Measurements from ENCODE around the gene FAM83G. TPM values are rescaled to one million over a fixed set of nuclear protein-coding genes. Genes with fewer than 3 reads are reported as not detected.

Gene FAM83G
- total RNA-seq, 6 experiments from 2014 or later: 10.1 to 41.7 (median 21.5) TPM

DNA sequence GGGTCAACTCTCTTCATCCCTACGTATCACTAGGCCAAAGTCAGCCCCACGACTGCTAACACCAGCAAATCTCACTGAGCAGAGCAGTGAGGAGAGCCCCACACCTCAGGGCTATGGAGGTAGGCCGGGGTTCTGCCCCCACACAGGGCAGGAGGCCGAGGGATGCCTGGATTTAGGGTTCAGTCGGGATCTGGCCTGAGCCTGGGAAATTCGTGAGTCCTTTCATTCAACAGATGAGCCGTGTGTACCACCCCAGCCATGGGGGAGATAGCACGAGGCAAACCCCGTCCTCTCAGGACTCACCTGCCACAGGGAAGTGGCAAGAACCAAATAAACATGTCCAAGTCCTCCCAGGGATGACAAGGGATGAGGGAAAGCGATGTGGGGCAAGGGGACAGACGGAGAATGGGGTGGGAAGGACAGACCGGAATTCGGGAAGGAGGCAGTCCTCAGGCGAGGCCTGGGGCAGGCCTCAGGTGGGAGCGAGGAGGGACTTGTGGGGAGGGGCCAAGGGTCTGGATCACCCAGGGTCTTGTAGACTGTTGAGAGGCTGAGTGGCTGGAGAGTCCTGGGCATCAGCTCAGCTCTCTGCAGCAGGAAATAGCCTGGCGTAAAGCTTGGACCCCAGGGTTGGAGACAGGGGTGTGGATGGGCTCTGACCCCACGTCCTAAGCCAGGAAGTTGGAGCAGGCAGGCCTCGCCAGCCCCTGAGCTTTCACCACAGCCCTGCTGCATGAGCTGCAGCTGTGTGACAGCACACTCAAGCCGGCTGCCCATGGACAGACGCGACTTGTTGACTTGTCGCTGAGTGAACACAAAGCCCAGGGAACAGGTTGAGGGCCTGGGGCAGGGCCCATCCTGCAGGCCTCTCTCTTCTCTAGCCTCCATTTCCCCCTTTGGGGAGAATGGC is 7.9 kb upstream of the FAM83G start:
- Histone ChIP-seq H3K36me3 (no peaks in the 10 kb centered on the region), H3K27me3 (no peaks in the 10 kb centered on the region), H3K9me3 (no peaks in the 10 kb centered on the region), H3K4me3 (no peak overlapping the region), H3K4me1 (no peaks in the 10 kb centered on the region), H3K27ac (no peak overlapping the region)
- DNase-seq: peak in 1 of 3 donors; percentile 40
- 86% methylated on average over 9 of the region's 22 CpGs for WGBS (ENCODE audit: insufficient coverage, low coverage, low lambda C conversion rate, missing lambda C conversion rate)
- intact Hi-C loops (cut with DNase I): no loop called here
- ATAC-seq: no peak
- TF ChIP-seq, protein P1, sequence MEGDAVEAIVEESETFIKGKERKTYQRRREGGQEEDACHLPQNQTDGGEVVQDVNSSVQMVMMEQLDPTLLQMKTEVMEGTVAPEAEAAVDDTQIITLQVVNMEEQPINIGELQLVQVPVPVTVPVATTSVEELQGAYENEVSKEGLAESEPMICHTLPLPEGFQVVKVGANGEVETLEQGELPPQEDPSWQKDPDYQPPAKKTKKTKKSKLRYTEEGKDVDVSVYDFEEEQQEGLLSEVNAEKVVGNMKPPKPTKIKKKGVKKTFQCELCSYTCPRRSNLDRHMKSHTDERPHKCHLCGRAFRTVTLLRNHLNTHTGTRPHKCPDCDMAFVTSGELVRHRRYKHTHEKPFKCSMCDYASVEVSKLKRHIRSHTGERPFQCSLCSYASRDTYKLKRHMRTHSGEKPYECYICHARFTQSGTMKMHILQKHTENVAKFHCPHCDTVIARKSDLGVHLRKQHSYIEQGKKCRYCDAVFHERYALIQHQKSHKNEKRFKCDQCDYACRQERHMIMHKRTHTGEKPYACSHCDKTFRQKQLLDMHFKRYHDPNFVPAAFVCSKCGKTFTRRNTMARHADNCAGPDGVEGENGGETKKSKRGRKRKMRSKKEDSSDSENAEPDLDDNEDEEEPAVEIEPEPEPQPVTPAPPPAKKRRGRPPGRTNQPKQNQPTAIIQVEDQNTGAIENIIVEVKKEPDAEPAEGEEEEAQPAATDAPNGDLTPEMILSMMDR (IDR thresholded peaks at IDR 0.05): no peak
- no peak for TF ChIP-seq POLR2A (IDR thresholded peaks at IDR 0.05)

DNA sequence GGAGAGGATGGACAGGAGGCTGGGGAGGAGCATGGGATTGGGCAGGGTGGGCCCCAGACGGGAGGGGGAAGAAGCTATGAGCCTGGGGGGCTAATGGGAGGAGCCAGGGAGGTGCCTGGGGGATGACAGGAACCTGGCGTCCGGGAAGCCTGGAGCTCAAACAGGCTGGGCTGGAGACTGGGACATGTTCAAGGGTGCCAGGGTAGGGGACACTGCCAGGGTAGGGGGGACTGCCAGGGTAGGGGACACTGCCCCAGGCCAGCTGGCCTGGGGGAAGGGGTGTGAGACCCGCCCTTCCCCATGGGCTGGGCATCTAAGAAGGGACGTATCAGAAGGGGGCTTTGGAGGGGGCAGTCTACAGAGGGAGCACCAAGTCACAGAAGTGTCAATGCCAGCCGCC is 7.0 kb upstream of the FAM83G start:
- intact Hi-C loops (cut with DNase I): no loop called here
- no peak for DNase-seq

DNA sequence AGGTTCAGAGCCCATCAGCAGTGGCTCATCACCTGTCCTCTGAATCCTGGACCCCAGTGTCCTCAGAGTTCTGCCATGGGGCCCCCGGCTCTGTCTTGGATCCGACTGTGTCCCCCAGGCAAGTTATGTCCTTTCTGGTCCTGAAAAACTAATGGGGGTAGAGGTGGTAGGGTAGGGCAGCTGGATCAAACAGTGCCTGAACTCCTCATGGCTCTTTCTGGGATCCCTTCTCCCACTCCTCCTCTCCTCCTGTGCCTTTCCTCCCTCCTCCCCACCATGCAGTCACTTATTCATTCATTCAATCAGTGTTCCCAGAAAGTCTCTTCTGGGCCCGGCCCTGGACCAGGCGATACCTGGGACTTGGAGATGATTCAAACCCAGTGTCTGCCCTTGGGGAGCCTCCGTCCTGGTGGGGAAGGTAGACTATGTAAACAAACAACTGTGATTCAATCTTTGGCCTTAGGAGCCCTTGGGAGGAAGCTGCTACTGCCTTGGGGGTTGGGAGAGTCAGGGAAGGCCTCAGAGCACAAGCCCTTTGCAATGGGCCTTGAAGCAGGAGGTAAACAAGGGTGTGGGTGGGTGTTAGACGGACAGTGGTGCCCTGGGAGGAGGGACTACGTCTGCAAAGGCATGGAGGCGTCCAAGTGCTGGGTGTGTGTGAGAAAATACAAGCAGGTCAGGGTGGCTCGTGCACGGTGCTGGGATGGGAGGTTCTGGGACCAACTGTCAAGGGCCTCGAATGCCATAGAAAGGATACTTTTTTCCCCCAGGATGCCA is 6.4 kb upstream of the FAM83G start:
- no peak for DNase-seq
- Histone ChIP-seq H3K27me3 (no peaks in the 10 kb centered on the region), H3K36me3 (no peaks in the 10 kb centered on the region), H3K27ac (no peak overlapping the region), H3K4me3 (no peak overlapping the region), H3K9me3 (no peaks in the 10 kb centered on the region), H3K4me1 (peaks cover 0 to 10% (median 4%) of the 10 kb centered on the region in 4 donors)
- intact Hi-C loops (cut with DNase I): no loop called here
- peak in 1 of 4 donors; percentile 30 for ATAC-seq
- WGBS (ENCODE audit: insufficient coverage, low coverage, low lambda C conversion rate, missing lambda C conversion rate): 53% methylated on average over 7 of the region's 11 CpGs
- no peak for TF ChIP-seq POLR2A (IDR thresholded peaks at IDR 0.05)
- TF ChIP-seq, protein P1 (IDR thresholded peaks at IDR 0.05): no peak

More for the DNA sequence above, 7.0 kb upstream of the FAM83G start:
- ATAC-seq: no peak
- H3K27ac ChIP-seq: no peak overlapping the region
- no peak for TF ChIP-seq POLR2A (IDR thresholded peaks at IDR 0.05)
- TF ChIP-seq, protein P1 (IDR thresholded peaks at IDR 0.05): no peak
- no peak overlapping the region for H3K4me3 ChIP-seq
- H3K9me3 ChIP-seq: no peaks in the 10 kb centered on the region
- H3K4me1 ChIP-seq: peaks cover 0 to 3% (median under 1%) of the 10 kb centered on the region in 4 donors
- no peaks in the 10 kb centered on the region for H3K36me3 ChIP-seq
- no peaks in the 10 kb centered on the region for H3K27me3 ChIP-seq
- 100% methylated on average over 1 of the region's 6 CpGs for WGBS (ENCODE audit: insufficient coverage, low coverage, low lambda C conversion rate, missing lambda C conversion rate)

DNA sequence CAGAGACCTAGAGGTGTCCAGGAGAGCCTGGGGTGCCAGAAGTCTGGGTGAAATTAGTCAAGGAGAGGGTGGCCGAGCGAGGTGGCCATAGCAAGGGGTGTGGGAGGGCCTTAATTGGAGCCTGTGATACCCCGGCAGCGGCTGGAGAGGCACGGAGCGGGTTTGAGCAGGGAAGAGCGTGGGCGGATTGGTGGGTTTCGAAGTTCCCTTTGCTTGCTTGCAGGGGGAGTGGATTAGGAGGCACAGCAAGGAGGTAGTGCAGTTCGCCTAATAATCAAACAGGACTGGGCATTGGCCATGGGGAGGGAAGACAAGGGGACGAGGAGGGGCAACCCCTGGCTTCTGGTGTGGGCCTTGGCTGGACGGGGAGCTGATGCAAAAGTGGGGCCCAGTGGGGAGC is 5.4 kb upstream of the FAM83G start:
- Histone ChIP-seq H3K9me3 (no peaks in the 10 kb centered on the region), H3K27ac (no peak overlapping the region), H3K27me3 (no peaks in the 10 kb centered on the region), H3K4me1 (peaks cover 0 to 20% (median 9%) of the 10 kb centered on the region in 4 donors), H3K4me3 (no peak overlapping the region), H3K36me3 (no peaks in the 10 kb centered on the region)
- TF ChIP-seq, protein P1 (IDR thresholded peaks at IDR 0.05): no peak
- no peak for TF ChIP-seq POLR2A (IDR thresholded peaks at IDR 0.05)
- no peak for DNase-seq
- intact Hi-C loops (cut with DNase I): no loop called here
- WGBS (ENCODE audit: insufficient coverage, low coverage, low lambda C conversion rate, missing lambda C conversion rate): 98% methylated on average over 5 of the region's 12 CpGs
- ATAC-seq: no peak
